HCT116 (cell line): Measurements from ENCODE around the gene NGEF. TPM values are rescaled to one million over a fixed set of nuclear protein-coding genes. Genes with fewer than 3 reads are reported as not detected.

Experiments
- ATAC-seq: fragments of 200-7000 bp; cut with Tn5 transposase; 2 replicates; pipeline ENCODE4 v1.9.1; 2020; ENCODE audit warnings: mild to moderate bottlenecking, moderate library complexity
- BruUV-seq: library from RNA; stranded (reverse); fragments of 400-500 nt; replicated peaks from 2 replicates; lab custom pipeline; 2021; lab: Mats Ljungman, UMichigan
- CTCF ChIA-PET: fragments of 300-600 bp; sonication (Branson Sonifier 250); formaldehyde crosslinking; loops from one replicate; lab custom pipeline; 2021; ENCODE audit warnings: antibody characterized with exemption; lab: Charles Lee
- POLR2A ChIA-PET: fragments of 300-600, 350-600 bp; sonication (Branson Sonifier 250); formaldehyde crosslinking; loops from one replicate; lab custom pipeline; 2021; ENCODE audit warnings: antibody characterized with exemption; lab: Charles Lee
- RAD21 ChIA-PET, 2 experiments: fragments of 300-600 bp; sonication (Branson Sonifier 250); formaldehyde crosslinking; loops; one replicate each; lab custom pipeline; 2023; ENCODE audit warnings: low total read pairs in 2 of 2; ENCODE audit not compliant: uncharacterized antibody in 2 of 2, unreplicated experiment in 2 of 2, low non-redundant PET in 1 of 2; lab: Charles Lee
- DNase-seq: peaks from one replicate; pipeline ENCODE4 v3.0.0-alpha.2; 2010; ENCODE audit warnings: low read depth, low spot score
- H2AFZ ChIP-seq: fragments of 200-600 bp; shearing (Covaris generic), sonication (generic); 2 replicates; pipeline ENCODE4 v1.6.1; 2017; ENCODE audit warnings: low read depth, mixed run types, mixed read lengths, antibody characterized with exemption, low read length; ENCODE audit not compliant: poor library complexity, severe bottlenecking
- H3K27ac ChIP-seq: 2 replicates; pipeline ENCODE4 v1.5.1; 2012; ENCODE audit warnings: low read depth, low read length
- H3K27me3 ChIP-seq: fragments of 200-600 bp; sonication (generic); 2 replicates; pipeline ENCODE4 v1.6.1; 2016; ENCODE audit warnings: mixed run types, low read length, mixed read lengths; ENCODE audit not compliant: insufficient read depth
- H3K36me3 ChIP-seq, 2 experiments: fragments of 200-500 bp in 1 of 2; fragments of 200-600 bp in 1 of 2; sonication (Bioruptor generic) in 1 of 2; sonication (generic) in 1 of 2; 2 replicates each; pipeline versions ENCODE4 v1.5.1 to v1.6.1; 2014 to 2016; ENCODE audit warnings: low read length in 2 of 2, inconsistent platforms in 1 of 2, mixed read lengths in 1 of 2, mixed run types in 1 of 2; ENCODE audit not compliant: insufficient read depth in 2 of 2, control insufficient read depth in 1 of 2
- H3K4me1 ChIP-seq, 2 experiments: fragments of 200-600 bp in 1 of 2; sonication (generic) in 1 of 2; 2 replicates each; pipeline versions ENCODE4 v1.5.1 to v1.6.1; 2012 to 2017; ENCODE audit warnings: low read length in 2 of 2, inconsistent platforms in 1 of 2, mild to moderate bottlenecking in 1 of 2, mixed read lengths in 1 of 2, mixed run types in 1 of 2, moderate library complexity in 1 of 2; ENCODE audit not compliant: insufficient read depth in 2 of 2, control insufficient read depth in 1 of 2
- H3K4me2 ChIP-seq: fragments of 200-600 bp; sonication (generic); 2 replicates; pipeline ENCODE4 v1.6.1; 2017; ENCODE audit warnings: mixed run types, low read length, mixed read lengths
- H3K4me3 ChIP-seq, 2 experiments: fragments of 200-600 bp in 1 of 2; sonication (generic) in 1 of 2; replicated peaks in 1 of 2; 2 replicates each; pipeline ENCODE4 v1.5.1; 2011 to 2016; ENCODE audit warnings: low read length in 2 of 2, control low read depth in 1 of 2, low read depth in 1 of 2, mild to moderate bottlenecking in 1 of 2, mixed read lengths in 1 of 2, mixed run types in 1 of 2
- H3K79me2 ChIP-seq: fragments of 200-600 bp; sonication (generic); 2 replicates; pipeline ENCODE4 v1.6.1; 2017; ENCODE audit warnings: mild to moderate bottlenecking, mixed run types, low read length, moderate library complexity, mixed read lengths; ENCODE audit not compliant: insufficient read depth
- H3K9ac ChIP-seq: fragments of 200-600 bp; sonication (generic); 2 replicates; pipeline ENCODE4 v1.6.1; 2016; ENCODE audit warnings: low read length, mixed read lengths
- H3K9me2 ChIP-seq: fragments of 200-600 bp; sonication (generic), shearing (Covaris generic); 2 replicates; pipeline ENCODE4 v1.6.1; 2017; ENCODE audit warnings: mixed run types, mild to moderate bottlenecking, moderate library complexity; ENCODE audit not compliant: insufficient read depth
- H3K9me3 ChIP-seq, 2 experiments: fragments of 200-500 bp in 1 of 2; fragments of 200-600 bp in 1 of 2; sonication (Bioruptor generic) in 1 of 2; sonication (generic) in 1 of 2; 2 replicates each; pipeline ENCODE4 v1.6.1; 2014 to 2017; ENCODE audit warnings: low read length in 2 of 2, mixed read lengths in 2 of 2, inconsistent platforms in 1 of 2, low read depth in 1 of 2, mild to moderate bottlenecking in 1 of 2, mixed run types in 1 of 2, moderate library complexity in 1 of 2; ENCODE audit not compliant: control insufficient read depth in 1 of 2, insufficient read depth in 1 of 2
- H4K20me1 ChIP-seq: fragments of 200-600 bp; sonication (generic), shearing (Covaris generic); 2 replicates; pipeline ENCODE4 v1.6.1; 2017; ENCODE audit warnings: mixed run types, mild to moderate bottlenecking, moderate library complexity; ENCODE audit not compliant: insufficient read depth
- CBX3 ChIP-seq: IDR thresholded peaks from 2 replicates; pipeline ENCODE4 v1.6.1; 2012; ENCODE audit warnings: low read depth
- CEBPB ChIP-seq: IDR thresholded peaks from 2 replicates; pipeline ENCODE4 v1.6.1; 2012; ENCODE audit warnings: low read depth
- CTCF ChIP-seq, 3 experiments: fragments of 200-600 bp in 1 of 3; sonication (generic) in 1 of 3; IDR thresholded peaks in 2 of 3; conservative IDR thresholded peaks in 1 of 3; 2 replicates each; pipeline ENCODE4 v1.5.1; 2012 to 2017; ENCODE audit warnings: low read depth in 2 of 3, low read length in 2 of 3, antibody characterized with exemption in 1 of 3, borderline replicate concordance in 1 of 3, control low read depth in 1 of 3, mild to moderate bottlenecking in 1 of 3, mixed read lengths in 1 of 3, mixed run types in 1 of 3, moderate library complexity in 1 of 3; ENCODE audit not compliant: insufficient read depth in 1 of 3
- EZH2 ChIP-seq: fragments of 200-600 bp; sonication (generic); IDR thresholded peaks from 2 replicates; pipeline ENCODE4 v1.6.1; 2017; ENCODE audit warnings: antibody characterized with exemption, mixed run types
- FOSL1 ChIP-seq: IDR thresholded peaks from 2 replicates; pipeline ENCODE4 v1.6.1; 2012; ENCODE audit warnings: low read depth
- JUND ChIP-seq: IDR thresholded peaks from 2 replicates; pipeline ENCODE4 v1.6.1; 2012
- MAX ChIP-seq: IDR thresholded peaks from 2 replicates; pipeline ENCODE4 v1.6.1; 2012
- POLR2A ChIP-seq: IDR thresholded peaks from 2 replicates; pipeline ENCODE4 v1.7.0; 2011; ENCODE audit warnings: borderline replicate concordance; ENCODE audit not compliant: insufficient read depth, insufficient read length; ENCODE audit errors: extremely low read depth
- TCF7L2 ChIP-seq: IDR thresholded peaks from 2 replicates; pipeline ENCODE4 v1.7.0; 2011; ENCODE audit warnings: borderline replicate concordance, inconsistent platforms; ENCODE audit not compliant: insufficient read depth, insufficient read length; ENCODE audit errors: extremely low read depth
- YY1 ChIP-seq: IDR thresholded peaks from 2 replicates; pipeline ENCODE4 v1.6.1; 2011; ENCODE audit warnings: low read length, low read depth, moderate library complexity, mild to moderate bottlenecking; ENCODE audit not compliant: insufficient replicate concordance; ENCODE audit errors: extremely low read depth
- ZFX ChIP-seq: fragments of 450-650 bp; IDR thresholded peaks from 2 replicates; pipeline ENCODE4 v1.6.1; 2017
- ZNF274 ChIP-seq: fragments of 200-500 bp; sonication (Bioruptor generic); IDR thresholded peaks from 2 replicates; pipeline ENCODE4 v1.6.1; 2014; ENCODE audit warnings: mild to moderate bottlenecking, low read depth, low read length, inconsistent platforms
- intact Hi-C: fragments of 100-400 bp; cut with micrococcal nuclease; formaldehyde crosslinking; loops from 2 replicates; pipeline ENCODE4 v1.10.0; 2022
- total RNA-seq: library from RNA; stranded (reverse); gene quantifications from one replicate; pipeline ENCODE4 v1.2.1, GENCODE V29; 2021; ENCODE audit not compliant: unreplicated experiment
- TF ChIP-seq, protein P1 (sequence below): IDR thresholded peaks from 2 replicates; pipeline ENCODE4 v1.6.1; 2012

NGEF gene
- total RNA-seq, 1 experiment from 2014 or later, result 12.6 TPM

GRCh38 chr2:232926431-232926939 lies 86.6 kb downstream of the NGEF start:
- ChIA-PET CTCF (no interaction called here), RAD21 (no interaction called here), POLR2A (no interaction called here)
- DNase-seq, result no peak
- no peaks in the 10 kb centered on the region for H4K20me1 ChIP-seq
- no peak overlapping the region for H2AFZ ChIP-seq
- no peaks in the 10 kb centered on the region for H3K27me3 ChIP-seq
- H3K4me1 ChIP-seq, result no peaks in the 10 kb centered on the region; a peak in 1 of 4 replicates
- no peaks in the 10 kb centered on the region for H3K79me2 ChIP-seq
- no peak overlapping the region for H3K27ac ChIP-seq
- H3K36me3 ChIP-seq, result no peaks in the 10 kb centered on the region
- no peak for ATAC-seq
- TF ChIP-seq JUND, result no peak
- TF ChIP-seq FOSL1, result no peak
- TF ChIP-seq POLR2A, result no peak
- TF ChIP-seq, protein P1, sequence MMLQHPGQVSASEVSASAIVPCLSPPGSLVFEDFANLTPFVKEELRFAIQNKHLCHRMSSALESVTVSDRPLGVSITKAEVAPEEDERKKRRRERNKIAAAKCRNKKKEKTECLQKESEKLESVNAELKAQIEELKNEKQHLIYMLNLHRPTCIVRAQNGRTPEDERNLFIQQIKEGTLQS, result no peak
- no peak for TF ChIP-seq EZH2
- no peak for TF ChIP-seq MAX
- TF ChIP-seq YY1, result no peak
- TF ChIP-seq TCF7L2, result no peak
- no peak for TF ChIP-seq ZFX
- TF ChIP-seq CEBPB, result no peak
- TF ChIP-seq ZNF274, result no peak
- no peak for TF ChIP-seq CTCF (IDR thresholded peaks at IDR 0.05 in 2 of 3, conservative IDR thresholded peaks at IDR 0.05 in 1 of 3; ENCODE audit: borderline replicate concordance in 1 of 3, insufficient read depth in 1 of 3, low read depth in 2 of 3, low read length in 2 of 3)
- TF ChIP-seq CBX3, result no peak
- no TSS peak for BruUV-seq
- no peaks in the 10 kb centered on the region for H3K9me3 ChIP-seq
- H3K4me2 ChIP-seq, result no peak overlapping the region
- H3K9ac ChIP-seq, result no peak overlapping the region
- intact Hi-C loops, result no loop called here
- H3K9me2 ChIP-seq, result no peaks in the 10 kb centered on the region
- H3K4me3 ChIP-seq, result no peak overlapping the region
